ENCODE data around the gene AHNAK. TPM values are rescaled to one million over a fixed set of nuclear protein-coding genes. Genes with fewer than 3 reads are reported as not detected.

The AHNAK gene
- total and polyA plus RNA-seq, 2 experiments from 2014 or later: 167 to 548 TPM

DNA sequence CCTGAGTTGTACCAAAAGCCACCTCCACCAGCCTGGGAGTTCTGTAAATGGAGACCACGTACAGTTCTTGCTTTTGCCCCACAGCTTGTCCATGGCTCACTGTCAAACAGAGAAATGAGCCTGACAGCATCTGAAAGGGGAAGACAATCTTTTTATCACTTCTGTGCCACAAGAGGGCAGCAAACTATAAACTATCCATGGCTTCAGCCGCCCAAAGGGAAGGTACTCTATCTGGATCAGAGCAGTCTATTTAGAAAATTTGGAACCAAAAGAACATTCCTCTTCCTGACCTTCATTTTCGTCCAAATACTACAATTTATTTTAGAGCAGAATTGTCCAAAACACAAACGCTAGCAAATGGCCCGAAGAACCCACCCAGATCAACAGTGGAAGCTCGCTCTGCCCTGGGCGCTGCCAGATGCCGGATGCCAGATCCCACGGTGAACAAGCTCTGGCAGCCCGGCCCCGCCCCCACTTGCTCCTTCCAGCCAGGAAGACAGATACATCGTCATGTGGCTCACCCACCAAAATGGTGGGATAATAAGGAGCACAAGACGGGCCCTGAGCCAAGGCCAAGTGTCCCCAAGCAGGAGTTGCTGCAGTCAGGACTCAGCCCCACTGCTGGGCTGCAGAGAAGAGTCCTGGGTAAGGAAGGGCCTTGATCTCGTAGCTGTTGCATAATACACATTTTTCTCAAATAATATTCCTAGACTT, 151.6 kb downstream of the AHNAK start:
- H2AFZ ChIP-seq: peak overlapping the region; percentile 75
- H3K9ac ChIP-seq: peak overlapping the region; percentile 49
- peak overlapping the region; percentile 34 for H3K27ac ChIP-seq
- peak; percentile 91 for DNase-seq
- peak overlapping the region; percentile 68 for H3K4me2 ChIP-seq (ENCODE audit: unreplicated experiment)
- H3K9me2 ChIP-seq (ENCODE audit: insufficient read depth): no peaks in the 10 kb centered on the region
- no peaks in the 10 kb centered on the region for H3K27me3 ChIP-seq (replicated peaks; ENCODE audit: insufficient read depth)
- H3K36me3 ChIP-seq (ENCODE audit: low read depth): no peaks in the 10 kb centered on the region
- H3F3A ChIP-seq (ENCODE audit: insufficient read depth): peaks cover 5% of the 10 kb centered on the region
- peaks cover 23% of the 10 kb centered on the region for H3K4me1 ChIP-seq (ENCODE audit: insufficient read depth)
- in situ Hi-C loops (cut with MboI): loop anchor here (10.0 to 25.0 kb wide), 2 partner anchors 160 to 292 kb away; partner anchors contain the start of genes LRRN4CL and UBXN1
- peak overlapping the region; percentile 71 for H3K4me3 ChIP-seq
- TF ChIP-seq EZH2phosphoT487 (IDR thresholded peaks at IDR 0.05; ENCODE audit: insufficient read depth, low read depth) (no peak), EZH2 (IDR thresholded peaks at IDR 0.05; ENCODE audit: insufficient read depth, poor library complexity, severe bottlenecking) (no peak)
- WGBS, 2 experiments (ENCODE audit: low coverage in 1 of 2, low lambda C conversion rate in 2 of 2, missing lambda C conversion rate in 2 of 2): 2% methylated on average over 14 of the region's 14 CpGs
- no peaks in the 10 kb centered on the region for H3K9me3 ChIP-seq (ENCODE audit: low read depth)
- H3K79me2 ChIP-seq (ENCODE audit: insufficient read depth): no peaks in the 10 kb centered on the region
- H4K20me1 ChIP-seq (ENCODE audit: insufficient read depth): no peaks in the 10 kb centered on the region

- Histone ChIP-seq H3K4me3 (no peak overlapping the region), H3K79me2 (ENCODE audit: insufficient read depth) (no peaks in the 10 kb centered on the region), H3K27ac (no peak overlapping the region), H3K9ac (no peak overlapping the region), H3K4me1 (ENCODE audit: insufficient read depth) (peaks cover 11% of the 10 kb centered on the region), H3K36me3 (ENCODE audit: low read depth) (no peaks in the 10 kb centered on the region), H3K9me2 (ENCODE audit: insufficient read depth) (no peaks in the 10 kb centered on the region), H3F3A (ENCODE audit: insufficient read depth) (0 out of 2 replicates have a peak, but pooled peaks cover 3% of the 10 kb centered on the region), H3K27me3 (replicated peaks; ENCODE audit: insufficient read depth) (no peaks in the 10 kb centered on the region), H3K9me3 (ENCODE audit: low read depth) (no peaks in the 10 kb centered on the region), H4K20me1 (ENCODE audit: insufficient read depth) (no peaks in the 10 kb centered on the region), H3K4me2 (ENCODE audit: unreplicated experiment) (no peak overlapping the region), H2AFZ (no peak overlapping the region)
- DNase-seq: no peak
- TF ChIP-seq EZH2 (IDR thresholded peaks at IDR 0.05; ENCODE audit: insufficient read depth, poor library complexity, severe bottlenecking) (no peak), EZH2phosphoT487 (IDR thresholded peaks at IDR 0.05; ENCODE audit: insufficient read depth, low read depth) (no peak)
- in situ Hi-C loops (cut with MboI): loop anchor here (10.0 to 25.0 kb wide), 2 partner anchors 161 to 294 kb away; partner anchors contain the start of genes LRRN4CL and UBXN1
- WGBS, 2 experiments (ENCODE audit: low coverage in 1 of 2, low lambda C conversion rate in 2 of 2, missing lambda C conversion rate in 2 of 2): 13 to 14% methylated on average over 5 of the region's 5 CpGs
Observed at GRCh38 chr11:62393735-62394134, 152.9 kb downstream of the AHNAK start.

GRCh38 chr11:62393061-62393611, 153.5 kb downstream of the AHNAK start:
- in situ Hi-C loops (cut with MboI): loop anchor here (10.0 to 25.0 kb wide), 2 partner anchors 162 to 294 kb away; partner anchors contain the start of genes LRRN4CL and UBXN1
- 54 to 59% methylated on average over 12 of the region's 12 CpGs for WGBS, 2 experiments (ENCODE audit: low coverage in 1 of 2, low lambda C conversion rate in 2 of 2, missing lambda C conversion rate in 2 of 2)
- Histone ChIP-seq H3K4me2 (ENCODE audit: unreplicated experiment) (no peak overlapping the region), H3K79me2 (ENCODE audit: insufficient read depth) (no peaks in the 10 kb centered on the region), H3F3A (ENCODE audit: insufficient read depth) (no peaks in the 10 kb centered on the region), H3K9me3 (ENCODE audit: low read depth) (no peaks in the 10 kb centered on the region), H3K27ac (no peak overlapping the region), H3K9me2 (ENCODE audit: insufficient read depth) (no peaks in the 10 kb centered on the region), H3K27me3 (replicated peaks; ENCODE audit: insufficient read depth) (no peaks in the 10 kb centered on the region), H4K20me1 (ENCODE audit: insufficient read depth) (no peaks in the 10 kb centered on the region), H3K9ac (no peak overlapping the region), H2AFZ (no peak overlapping the region), H3K36me3 (ENCODE audit: low read depth) (no peaks in the 10 kb centered on the region), H3K4me3 (no peak overlapping the region), H3K4me1 (ENCODE audit: insufficient read depth) (peaks cover 5% of the 10 kb centered on the region)
- DNase-seq: peak; percentile 9
- TF ChIP-seq EZH2 (IDR thresholded peaks at IDR 0.05; ENCODE audit: insufficient read depth, poor library complexity, severe bottlenecking) (no peak), EZH2phosphoT487 (IDR thresholded peaks at IDR 0.05; ENCODE audit: insufficient read depth, low read depth) (no peak)

GRCh38 chr11:62392506-62392905, 154.1 kb downstream of the AHNAK start:
- Histone ChIP-seq H3K4me2 (ENCODE audit: unreplicated experiment) (no peak overlapping the region), H4K20me1 (ENCODE audit: insufficient read depth) (no peaks in the 10 kb centered on the region), H3K4me1 (ENCODE audit: insufficient read depth) (peaks cover 4% of the 10 kb centered on the region; the same call in 1 of the 2 replicates), H3K79me2 (ENCODE audit: insufficient read depth) (no peaks in the 10 kb centered on the region), H3K9me3 (ENCODE audit: low read depth) (no peaks in the 10 kb centered on the region), H3K27ac (no peak overlapping the region), H2AFZ (no peak overlapping the region), H3F3A (ENCODE audit: insufficient read depth) (no peaks in the 10 kb centered on the region), H3K9me2 (ENCODE audit: insufficient read depth) (no peaks in the 10 kb centered on the region), H3K27me3 (replicated peaks; ENCODE audit: insufficient read depth) (no peaks in the 10 kb centered on the region), H3K9ac (no peak overlapping the region), H3K4me3 (no peak overlapping the region), H3K36me3 (ENCODE audit: low read depth) (no peaks in the 10 kb centered on the region)
- TF ChIP-seq EZH2phosphoT487 (IDR thresholded peaks at IDR 0.05; ENCODE audit: insufficient read depth, low read depth) (no peak), EZH2 (IDR thresholded peaks at IDR 0.05; ENCODE audit: insufficient read depth, poor library complexity, severe bottlenecking) (no peak)
- WGBS, 2 experiments (ENCODE audit: low coverage in 1 of 2, low lambda C conversion rate in 2 of 2, missing lambda C conversion rate in 2 of 2): 71 to 73% methylated on average over 3 of the region's 3 CpGs
- in situ Hi-C loops (cut with MboI): loop anchor here (10.0 to 25.0 kb wide), 2 partner anchors 162 to 295 kb away; partner anchors contain the start of genes LRRN4CL and UBXN1
- DNase-seq: no peak
